ENCODE measurements around the gene TMEM106C. TPM values are rescaled to one million over a fixed set of nuclear protein-coding genes. Genes with fewer than 3 reads are reported as not detected.

Gene TMEM106C
- total and polyA plus RNA-seq, 4 donors, result 16.2 to 57.8 (median 25.2) TPM

- no peak for TF ChIP-seq NR2F2 (IDR thresholded peaks at IDR 0.05)
- TF ChIP-seq HNF4G (IDR thresholded peaks at IDR 0.05), result no peak
- no peak for TF ChIP-seq ZBTB33 (IDR thresholded peaks at IDR 0.05)
- no peak for TF ChIP-seq JUND (IDR thresholded peaks at IDR 0.05)
- no peak for TF ChIP-seq GABPA (IDR thresholded peaks at IDR 0.05 in 1 of 2, conservative IDR thresholded peaks at IDR 0.05 in 1 of 2)
- no peak for TF ChIP-seq RAD21 (IDR thresholded peaks at IDR 0.05)
- no peak for TF ChIP-seq RXRA (IDR thresholded peaks at IDR 0.05)
- TF ChIP-seq FOXA1 (IDR thresholded peaks at IDR 0.05), result no peak
- no peak for TF ChIP-seq HNF4A (conservative IDR thresholded peaks at IDR 0.05)
- no peak for TF ChIP-seq MAX (IDR thresholded peaks at IDR 0.05)
- TF ChIP-seq, protein P1, sequence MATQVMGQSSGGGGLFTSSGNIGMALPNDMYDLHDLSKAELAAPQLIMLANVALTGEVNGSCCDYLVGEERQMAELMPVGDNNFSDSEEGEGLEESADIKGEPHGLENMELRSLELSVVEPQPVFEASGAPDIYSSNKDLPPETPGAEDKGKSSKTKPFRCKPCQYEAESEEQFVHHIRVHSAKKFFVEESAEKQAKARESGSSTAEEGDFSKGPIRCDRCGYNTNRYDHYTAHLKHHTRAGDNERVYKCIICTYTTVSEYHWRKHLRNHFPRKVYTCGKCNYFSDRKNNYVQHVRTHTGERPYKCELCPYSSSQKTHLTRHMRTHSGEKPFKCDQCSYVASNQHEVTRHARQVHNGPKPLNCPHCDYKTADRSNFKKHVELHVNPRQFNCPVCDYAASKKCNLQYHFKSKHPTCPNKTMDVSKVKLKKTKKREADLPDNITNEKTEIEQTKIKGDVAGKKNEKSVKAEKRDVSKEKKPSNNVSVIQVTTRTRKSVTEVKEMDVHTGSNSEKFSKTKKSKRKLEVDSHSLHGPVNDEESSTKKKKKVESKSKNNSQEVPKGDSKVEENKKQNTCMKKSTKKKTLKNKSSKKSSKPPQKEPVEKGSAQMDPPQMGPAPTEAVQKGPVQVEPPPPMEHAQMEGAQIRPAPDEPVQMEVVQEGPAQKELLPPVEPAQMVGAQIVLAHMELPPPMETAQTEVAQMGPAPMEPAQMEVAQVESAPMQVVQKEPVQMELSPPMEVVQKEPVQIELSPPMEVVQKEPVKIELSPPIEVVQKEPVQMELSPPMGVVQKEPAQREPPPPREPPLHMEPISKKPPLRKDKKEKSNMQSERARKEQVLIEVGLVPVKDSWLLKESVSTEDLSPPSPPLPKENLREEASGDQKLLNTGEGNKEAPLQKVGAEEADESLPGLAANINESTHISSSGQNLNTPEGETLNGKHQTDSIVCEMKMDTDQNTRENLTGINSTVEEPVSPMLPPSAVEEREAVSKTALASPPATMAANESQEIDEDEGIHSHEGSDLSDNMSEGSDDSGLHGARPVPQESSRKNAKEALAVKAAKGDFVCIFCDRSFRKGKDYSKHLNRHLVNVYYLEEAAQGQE (IDR thresholded peaks at IDR 0.05), result no peak
- TF ChIP-seq, protein P2, sequence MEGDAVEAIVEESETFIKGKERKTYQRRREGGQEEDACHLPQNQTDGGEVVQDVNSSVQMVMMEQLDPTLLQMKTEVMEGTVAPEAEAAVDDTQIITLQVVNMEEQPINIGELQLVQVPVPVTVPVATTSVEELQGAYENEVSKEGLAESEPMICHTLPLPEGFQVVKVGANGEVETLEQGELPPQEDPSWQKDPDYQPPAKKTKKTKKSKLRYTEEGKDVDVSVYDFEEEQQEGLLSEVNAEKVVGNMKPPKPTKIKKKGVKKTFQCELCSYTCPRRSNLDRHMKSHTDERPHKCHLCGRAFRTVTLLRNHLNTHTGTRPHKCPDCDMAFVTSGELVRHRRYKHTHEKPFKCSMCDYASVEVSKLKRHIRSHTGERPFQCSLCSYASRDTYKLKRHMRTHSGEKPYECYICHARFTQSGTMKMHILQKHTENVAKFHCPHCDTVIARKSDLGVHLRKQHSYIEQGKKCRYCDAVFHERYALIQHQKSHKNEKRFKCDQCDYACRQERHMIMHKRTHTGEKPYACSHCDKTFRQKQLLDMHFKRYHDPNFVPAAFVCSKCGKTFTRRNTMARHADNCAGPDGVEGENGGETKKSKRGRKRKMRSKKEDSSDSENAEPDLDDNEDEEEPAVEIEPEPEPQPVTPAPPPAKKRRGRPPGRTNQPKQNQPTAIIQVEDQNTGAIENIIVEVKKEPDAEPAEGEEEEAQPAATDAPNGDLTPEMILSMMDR (IDR thresholded peaks at IDR 0.05; ENCODE audit: low read depth, low read length, missing input control), result no peak
- peaks cover 5 to 18% (median 11%) of the 10 kb centered on the region in 4 donors for H3K4me1 ChIP-seq (ENCODE audit: control insufficient read depth in 4 of 4, insufficient read depth in 4 of 4, low read length in 3 of 4)
- H3K27me3 ChIP-seq (ENCODE audit: control insufficient read depth in 4 of 4, insufficient read depth in 4 of 4, low read length in 3 of 4), result peaks cover 3 to 10% (median 5%) of the 10 kb centered on the region in 4 donors
- no peak for DNase-seq (ENCODE audit: low spot score)
- no peaks in the 10 kb centered on the region for H3K36me3 ChIP-seq (ENCODE audit: control insufficient read depth in 4 of 4, insufficient read depth in 3 of 4, low read depth in 1 of 4, low read length in 3 of 4)
- H3K27ac ChIP-seq (ENCODE audit: low read depth in 1 of 2, low read length in 2 of 2), result no peak overlapping the region
- WGBS, result 84% methylated on average over 2 of the region's 2 CpGs
- H3K9ac ChIP-seq (ENCODE audit: low read depth in 1 of 2, low read length in 2 of 2), result no peak overlapping the region
- no peaks in the 10 kb centered on the region for H3K9me3 ChIP-seq (ENCODE audit: control insufficient read depth in 4 of 4, low read length in 3 of 4)
- no peak overlapping the region for H3K4me3 ChIP-seq (ENCODE audit: low read depth in 1 of 3, low read length in 3 of 3)
Observed at GRCh38 chr12:48008349-48008748, 45.0 kb downstream of the TMEM106C start.

- WGBS, result 86% methylated on average over 4 of the region's 4 CpGs
- Histone ChIP-seq H3K4me3 (ENCODE audit: low read depth in 1 of 3, low read length in 3 of 3) (no peak overlapping the region), H3K9me3 (ENCODE audit: control insufficient read depth in 4 of 4, low read length in 3 of 4) (no peaks in the 10 kb centered on the region), H3K27me3 (ENCODE audit: control insufficient read depth in 4 of 4, insufficient read depth in 4 of 4, low read length in 3 of 4) (peaks cover 3 to 6% (median 4%) of the 10 kb centered on the region in 4 donors), H3K9ac (ENCODE audit: low read depth in 1 of 2, low read length in 2 of 2) (no peak overlapping the region), H3K4me1 (ENCODE audit: control insufficient read depth in 4 of 4, insufficient read depth in 4 of 4, low read length in 3 of 4) (peaks cover 4 to 12% (median 6%) of the 10 kb centered on the region in 4 donors), H3K27ac (ENCODE audit: low read depth in 1 of 2, low read length in 2 of 2) (no peak overlapping the region), H3K36me3 (ENCODE audit: control insufficient read depth in 4 of 4, insufficient read depth in 3 of 4, low read depth in 1 of 4, low read length in 3 of 4) (no peaks in the 10 kb centered on the region)
- DNase-seq (ENCODE audit: low spot score), result no peak
- no peak for TF ChIP-seq TAF1 (conservative IDR thresholded peaks at IDR 0.05)
- TF ChIP-seq, protein P1 (IDR thresholded peaks at IDR 0.05), result no peak
Observed at GRCh38 chr12:48008950-48009349, 45.6 kb downstream of the TMEM106C start.

Data from liver (tissue), 9 donors.